Lower leg skin (tissue), 3 donors: ENCODE results near the gene TADA2A.

Experiments used
- CTCF ChIP-seq, 3 donors: fragments of 450-650 bp; IDR thresholded peaks; one replicate each; pipeline ENCODE4 v1.5.1; 2016; ENCODE audit warnings: antibody characterized with exemption in 3 of 3, mild to moderate bottlenecking in 3 of 3, moderate library complexity in 2 of 3
- POLR2A ChIP-seq, 2 donors: fragments of 450-650 bp; IDR thresholded peaks; one replicate each; pipeline ENCODE4 v1.6.1; 2016 to 2017; ENCODE audit warnings: antibody characterized with exemption in 2 of 2, mild to moderate bottlenecking in 1 of 2, moderate library complexity in 1 of 2

- TF ChIP-seq POLR2A (IDR thresholded peaks at IDR 0.05): no peak
- TF ChIP-seq CTCF (IDR thresholded peaks at IDR 0.05): no peak
These were observed 109.5 kb downstream of the TADA2A start for GRCh38 chr17:37516127-37516571.
